GDM1 (cell line): ENCODE measurements around the gene UBR4.

ENCODE experiments used
- DNase-seq: peaks from one replicate; lab custom pipeline; 2025; lab: John Stamatoyannopoulos, UW

The UBR4 gene

DNA sequence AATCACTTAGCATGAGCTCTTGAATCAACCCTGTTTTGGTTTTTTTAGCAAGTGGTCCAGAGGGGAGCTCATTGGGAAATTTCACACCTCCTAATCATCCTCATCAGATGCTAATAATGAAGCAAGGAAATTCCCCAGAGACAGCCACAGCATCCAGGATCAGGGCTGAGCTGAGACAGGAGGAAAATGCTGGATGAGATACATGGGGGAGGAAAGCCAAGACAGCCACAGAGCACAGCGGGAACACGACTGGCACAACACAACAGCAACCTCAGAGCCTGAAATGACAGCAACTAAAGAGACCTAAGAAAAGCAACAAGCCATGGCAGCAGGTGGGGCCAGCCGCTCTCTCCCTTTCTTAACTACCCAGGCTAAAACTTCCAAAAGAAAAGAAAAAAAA, 70.4 kb downstream of the UBR4 start:
- no peak for DNase-seq

GRCh38 chr1:19138958-19139581, 71.0 kb downstream of the UBR4 start:
- DNase-seq, result no peak

DNA sequence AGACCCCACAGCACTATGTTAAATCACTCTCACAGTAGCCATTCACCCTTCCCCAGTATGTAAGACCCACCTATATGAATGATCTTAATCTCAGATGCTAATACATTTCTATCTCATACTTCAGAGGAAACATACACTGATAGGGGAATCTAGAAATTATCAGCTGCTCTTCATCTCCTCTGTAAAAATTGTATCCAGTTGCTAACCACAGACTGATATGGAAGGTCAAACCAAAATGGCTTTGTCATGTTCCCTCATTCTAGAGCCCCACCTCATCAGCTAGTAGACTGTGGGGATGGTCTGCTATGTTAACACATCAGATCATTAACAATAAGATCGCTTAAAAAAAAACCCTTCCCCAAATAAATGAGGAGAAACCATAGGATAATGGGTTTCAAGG, 71.7 kb downstream of the UBR4 start:
- no peak for DNase-seq

GRCh38 chr1:19137158-19137557, 72.9 kb downstream of the UBR4 start:
- DNase-seq, result no peak

GRCh38 chr1:19133360-19133759, 76.7 kb downstream of the UBR4 start:
- no peak for DNase-seq

GRCh38 chr1:19130468-19130867, 79.6 kb downstream of the UBR4 start:
- no peak for DNase-seq

DNA sequence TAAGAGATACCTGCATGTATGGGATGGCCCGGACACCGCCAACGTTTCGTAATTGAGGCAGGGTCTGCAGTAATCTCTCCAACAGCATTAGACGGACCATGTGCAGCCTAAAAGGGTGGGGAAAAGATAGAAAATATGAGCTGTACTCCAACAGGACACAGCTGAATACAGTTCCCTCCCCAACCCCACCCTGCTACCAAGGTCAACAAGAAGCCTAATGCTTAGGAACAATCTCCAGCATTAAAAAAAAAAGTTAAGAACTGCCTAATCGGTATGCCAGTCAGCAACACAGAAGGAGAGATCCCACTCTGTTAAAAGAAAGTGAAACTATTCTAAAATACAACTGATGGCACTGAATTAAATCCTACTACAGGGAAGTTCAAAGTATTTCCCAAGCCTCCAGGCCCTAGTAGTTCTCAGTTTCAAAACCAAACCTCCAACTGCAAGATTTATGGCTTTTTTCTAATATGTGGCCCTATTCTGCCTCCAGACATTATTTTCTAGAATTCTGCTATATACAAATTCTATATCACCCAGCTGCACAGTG, 81.0 kb downstream of the UBR4 start:
- DNase-seq, result no peak

GRCh38 chr1:19124273-19124672, 85.8 kb downstream of the UBR4 start:
- peak; percentile 62 for DNase-seq

- DNase-seq, result peak; percentile 86
Measured at GRCh38 chr1:19123837-19124236, 86.2 kb downstream of the UBR4 start.

DNA sequence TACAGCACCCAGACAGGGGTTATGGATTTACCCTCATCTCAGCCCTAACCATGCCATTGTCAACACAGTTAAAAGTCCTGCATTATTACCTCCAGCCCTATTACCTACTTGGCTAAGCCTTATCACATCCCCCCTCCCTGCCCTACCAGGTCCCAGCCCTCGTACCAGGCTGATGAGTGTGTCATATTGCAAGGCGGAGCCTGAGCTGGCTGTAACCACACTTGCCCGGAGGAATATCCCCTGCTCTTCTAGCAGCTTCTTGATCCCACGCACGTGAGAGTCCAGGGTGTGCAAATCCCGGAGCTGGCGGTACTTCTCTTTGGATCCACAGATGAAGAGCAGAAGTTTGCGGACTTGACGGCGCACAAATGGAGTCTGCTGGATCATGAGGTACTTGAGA, 87.4 kb downstream of the UBR4 start:
- no peak for DNase-seq

GRCh38 chr1:19121192-19121591, 88.9 kb downstream of the UBR4 start:
- DNase-seq, result no peak

DNA sequence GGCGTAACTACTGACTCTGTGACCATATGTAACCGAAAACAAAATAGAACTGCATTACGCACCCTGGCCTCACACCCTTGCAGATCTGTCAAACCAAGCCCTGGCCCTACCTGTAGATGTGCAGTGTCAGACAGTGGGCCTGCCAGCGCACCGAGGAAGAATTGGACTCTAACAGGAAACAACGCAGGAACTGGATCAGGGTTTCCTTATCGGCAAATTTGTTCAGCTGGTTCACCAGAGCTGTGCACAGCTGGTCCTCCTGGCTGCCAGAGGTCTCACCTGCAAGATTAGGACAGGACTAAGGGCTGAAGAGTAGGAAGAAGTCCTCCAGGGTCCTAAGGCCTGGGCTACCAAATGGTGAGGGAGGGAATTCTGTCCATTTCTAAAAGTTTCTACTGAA, 90.0 kb downstream of the UBR4 start:
- DNase-seq, result no peak

- no peak for DNase-seq
Measured at GRCh38 chr1:19115082-19115808, 94.8 kb downstream of the UBR4 start.

GRCh38 chr1:19113697-19114092, 96.4 kb downstream of the UBR4 start:
- peak; percentile 6 for DNase-seq

- DNase-seq, result no peak
Measured at GRCh38 chr1:19112891-19113696, 97.0 kb downstream of the UBR4 start.

GRCh38 chr1:19110257-19110927, 99.7 kb downstream of the UBR4 start:
- no peak for DNase-seq

GRCh38 chr1:19109545-19109944, 100.5 kb downstream of the UBR4 start:
- DNase-seq, result no peak

DNA sequence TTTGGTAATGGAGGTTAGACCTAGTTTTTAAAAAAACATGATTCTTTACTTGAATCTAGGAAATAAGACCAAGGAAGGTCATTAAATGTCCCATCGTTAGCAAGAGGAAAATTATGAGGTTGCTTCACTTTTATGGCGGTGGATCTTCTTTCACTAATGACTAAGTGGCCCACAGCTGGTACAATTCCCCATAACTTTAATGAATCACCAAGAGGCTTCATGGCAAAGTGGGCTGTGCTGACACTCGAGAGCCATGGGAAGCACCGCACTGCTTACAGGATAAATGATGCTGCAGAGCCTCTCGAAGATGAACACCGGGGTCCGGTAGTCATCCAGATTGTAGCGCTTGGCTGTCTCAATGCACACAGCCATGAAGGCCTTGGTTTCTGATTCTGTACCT, 108.8 kb downstream of the UBR4 start:
- no peak for DNase-seq

DNA sequence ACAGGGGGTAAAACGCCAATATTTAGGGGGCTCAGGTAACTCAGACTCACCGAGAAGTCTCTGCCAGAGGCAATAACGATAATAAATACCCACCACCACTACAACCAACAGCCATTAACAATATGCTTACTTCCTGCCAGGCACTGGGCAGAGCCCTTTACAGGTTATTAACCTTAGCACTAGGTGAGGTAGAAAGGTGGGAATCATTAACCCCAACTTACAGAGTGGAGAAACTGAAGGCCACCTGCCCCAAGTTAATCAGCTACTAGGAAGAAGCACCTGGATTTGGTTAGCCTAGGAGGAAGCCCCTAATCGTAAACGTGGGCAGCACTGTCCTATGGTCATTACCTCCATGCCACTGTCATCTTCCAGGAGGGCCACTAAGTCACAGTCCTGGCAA, 110.0 kb downstream of the UBR4 start:
- no peak for DNase-seq

GRCh38 chr1:19096990-19097389, 113.1 kb downstream of the UBR4 start:
- no peak for DNase-seq

DNA sequence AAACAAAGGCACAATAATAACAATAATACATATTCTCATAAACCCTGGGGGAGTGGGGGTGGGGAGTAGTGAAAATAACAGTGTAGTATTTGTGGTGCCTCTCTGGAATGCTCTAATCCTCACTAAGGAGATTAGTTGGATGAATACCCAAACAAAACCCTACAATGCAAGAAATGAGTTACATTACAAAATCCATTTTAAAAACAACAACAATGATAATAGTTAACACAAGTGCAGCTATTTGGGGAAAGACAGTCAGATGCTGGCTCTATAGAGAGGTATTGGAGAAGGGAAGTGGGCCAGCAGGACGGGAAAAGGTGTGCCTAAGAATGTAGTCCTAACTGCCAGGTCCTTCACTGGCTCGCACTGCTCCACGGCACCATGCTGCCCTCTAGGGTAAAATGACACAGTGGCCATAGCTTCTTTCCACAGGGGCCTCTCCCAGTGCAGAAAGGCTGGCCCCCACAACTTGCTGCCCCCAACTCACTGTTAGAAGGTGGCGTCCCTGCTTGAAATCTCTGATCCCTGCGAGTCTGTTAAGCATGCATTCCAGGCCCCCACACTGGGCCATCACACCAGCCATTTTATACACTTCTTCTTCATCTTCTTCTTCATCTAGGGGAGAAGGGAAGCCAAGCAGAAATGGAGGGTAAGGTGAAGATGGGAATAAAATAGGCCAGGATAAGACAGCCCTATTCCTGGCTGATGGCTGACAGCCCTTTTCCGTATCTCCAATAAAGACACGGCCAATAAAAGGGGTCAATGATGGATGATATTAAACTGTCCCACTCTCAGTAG, 113.8 kb downstream of the UBR4 start:
- no peak for DNase-seq
